Epithelial cell of proximal tubule (primary cell): ENCODE data around the gene TMEM86B. TPM values are rescaled to one million over a fixed set of nuclear protein-coding genes. Genes with fewer than 3 reads are reported as not detected.
"Not testable (repeated sequence)": the region's sequence is repeated elsewhere in the genome, so short reads cannot be mapped to it uniquely, and the experiment has no call there.

Experiments used
- DNase-seq: peaks from one replicate; pipeline ENCODE4 v3.0.0-alpha.2; 2011; ENCODE audit warnings: low read depth
- H3K4me3 ChIP-seq: 2 replicates; pipeline ENCODE4 v1.5.1; 2011; ENCODE audit warnings: low read depth, mild to moderate bottlenecking, low read length
- CTCF ChIP-seq: conservative IDR thresholded peaks from 2 replicates; pipeline ENCODE4 v1.5.1; 2012; ENCODE audit warnings: low read depth, mild to moderate bottlenecking, low read length
- total RNA-seq: library from RNA; depleted of rRNA; stranded (reverse); fragments of >200 nt; gene quantifications from 2 replicates; pipeline ENCODE4 v1.2.3, GENCODE V29; 2015

Gene TMEM86B
- total RNA-seq, 1 donor from 2014 or later, result 2.6 TPM

- no peak for DNase-seq
- TF ChIP-seq CTCF, result no peak
- no peak overlapping the region for H3K4me3 ChIP-seq
Measured at GRCh38 chr19:55227241-55228014, 1.1 kb downstream of the TMEM86B start.

GRCh38 chr19:55226788-55227187 is 1.8 kb downstream of the TMEM86B start:
- no peak for DNase-seq
- no peak overlapping the region for H3K4me3 ChIP-seq
- no peak for TF ChIP-seq CTCF

- DNase-seq, result no peak
- no peak overlapping the region for H3K4me3 ChIP-seq
- TF ChIP-seq CTCF, result no peak
Measured at GRCh38 chr19:55226273-55226672, 2.3 kb downstream of the TMEM86B start.

- no peak for TF ChIP-seq CTCF
- DNase-seq, result no peak
- H3K4me3 ChIP-seq, result no peak overlapping the region
Measured at GRCh38 chr19:55225415-55225958, 3.1 kb downstream of the TMEM86B start.

GRCh38 chr19:55224679-55225414 is 3.7 kb downstream of the TMEM86B start:
- not testable (repeated sequence) for H3K4me3 ChIP-seq, DNase-seq

- TF ChIP-seq CTCF, result no peak
- no peak overlapping the region for H3K4me3 ChIP-seq
- DNase-seq, result no peak
Measured at GRCh38 chr19:55224038-55224665, 4.4 kb downstream of the TMEM86B start.
